Smooth muscle cell of trachea (primary cell): ENCODE data around the gene LAMTOR3. TPM values are rescaled to one million over a fixed set of nuclear protein-coding genes. Genes with fewer than 3 reads are reported as not detected.

Experiments used
- total RNA-seq: library from RNA; depleted of rRNA; stranded (reverse); fragments of >200 nt; gene quantifications from 2 replicates; pipeline ENCODE4 v1.2.1, GENCODE V29; 2014

The LAMTOR3 gene, protein sequence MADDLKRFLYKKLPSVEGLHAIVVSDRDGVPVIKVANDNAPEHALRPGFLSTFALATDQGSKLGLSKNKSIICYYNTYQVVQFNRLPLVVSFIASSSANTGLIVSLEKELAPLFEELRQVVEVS
- total RNA-seq: 41.4 and 56.4 TPM in 2 replicates

DNA sequence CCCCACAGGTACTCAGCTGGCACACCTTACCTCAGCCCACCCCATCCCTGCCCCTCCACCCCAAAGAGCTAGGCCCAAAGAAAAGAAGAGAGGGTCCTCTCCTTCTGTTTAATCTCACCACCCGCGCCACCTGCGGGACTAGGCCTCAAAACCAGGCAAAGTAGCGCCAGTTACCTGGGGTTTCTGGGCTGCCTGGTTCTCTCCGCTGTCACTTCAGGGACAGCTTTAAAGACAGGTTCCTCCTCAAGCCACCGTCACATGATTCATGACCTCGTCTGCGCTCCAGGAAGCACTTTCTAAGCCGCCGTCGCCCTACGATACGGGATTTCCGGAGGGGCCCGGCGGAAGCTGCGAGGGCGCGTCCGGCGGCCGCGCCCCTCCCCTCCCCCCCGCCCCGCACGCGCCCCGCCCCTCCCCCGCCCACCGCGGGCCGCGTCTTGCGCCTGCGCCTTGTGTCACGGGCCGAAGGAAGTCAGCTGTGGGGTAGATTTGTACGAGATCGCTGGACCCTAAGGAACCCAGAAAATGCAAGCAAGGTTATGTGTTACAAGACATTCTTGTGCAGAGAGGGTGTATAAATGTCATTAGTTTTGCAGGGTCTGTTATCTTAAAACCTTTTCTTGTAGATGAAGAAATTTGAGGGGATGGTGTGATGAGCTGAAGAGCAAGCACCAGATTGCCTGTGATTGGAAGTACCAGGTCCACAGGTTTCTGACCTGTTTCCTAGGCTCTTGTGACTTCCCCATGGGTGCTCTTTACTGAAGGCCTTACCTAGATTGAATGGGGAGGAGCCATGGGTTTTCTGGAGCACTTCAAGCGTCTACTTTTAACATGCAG lies at the start of gene LAMTOR3:
TSS of gene LAMTOR3 (minus strand) at position 267 of the 837 bp plus-strand sequence. CDS start 464 bp downstream, outside the sequence.

Other genes starting within 250 kb of the LAMTOR3 start
- under 0.01 TPM in 1 of 2 replicates, not detected in the other for gene C4orf54, start 236.6 kb downstream of the LAMTOR3 start, total RNA-seq
- gene DAPP1, start 77.6 kb downstream of the LAMTOR3 start, total RNA-seq: not detected in 2 replicates
- gene DNAJB14, start 52.2 kb upstream of the LAMTOR3 start, total RNA-seq: 26.5 and 38.7 TPM in 2 replicates
- 100 and 760 TPM in 2 replicates for gene H2AZ1, start 55.8 kb upstream of the LAMTOR3 start, total RNA-seq